WTC11 (cell line): ENCODE data around the gene TNIK. TPM values are rescaled to one million over a fixed set of nuclear protein-coding genes. Genes with fewer than 3 reads are reported as not detected.

Experiments
- ATAC-seq: fragments of 200-7000 bp; cut with Tn5 transposase; 2 replicates; pipeline ENCODE4 v1.10.0; 2021; ENCODE audit warnings: mild to moderate bottlenecking, moderate library complexity
- CTCF ChIA-PET: fragments of 300-600 bp; sonication (Branson Sonifier 250); formaldehyde crosslinking; loops from one replicate; lab custom pipeline; 2021; ENCODE audit warnings: antibody characterized with exemption; lab: Charles Lee
- POLR2A ChIA-PET: fragments of 350-600 bp; sonication (Branson Sonifier 250); formaldehyde crosslinking; loops from one replicate; lab custom pipeline; 2021; ENCODE audit warnings: antibody characterized with exemption; lab: Charles Lee
- DNase-seq: peaks from one replicate; pipeline ENCODE4 v3.0.0; 2021; ENCODE audit warnings: low spot score
- H3K27ac Mint-ChIP-seq: 2 replicates; pipeline ENCODE4 v1.8.0; 2021; ENCODE audit warnings: mixed read lengths
- H3K27me3 Mint-ChIP-seq: 2 replicates; pipeline ENCODE4 v1.8.0; 2021; ENCODE audit warnings: low read depth, mild to moderate bottlenecking, moderate library complexity, mixed read lengths
- H3K36me3 Mint-ChIP-seq: 2 replicates; pipeline ENCODE4 v1.8.0; 2021; ENCODE audit warnings: mixed read lengths
- H3K4me1 Mint-ChIP-seq: 2 replicates; pipeline ENCODE4 v1.8.0; 2022; ENCODE audit warnings: mixed read lengths
- H3K4me3 Mint-ChIP-seq: 2 replicates; pipeline ENCODE4 v1.8.0; 2021; ENCODE audit warnings: mild to moderate bottlenecking, moderate library complexity, mixed read lengths
- H3K9me3 Mint-ChIP-seq: 2 replicates; pipeline ENCODE4 v1.8.0; 2021; ENCODE audit warnings: mixed read lengths
- ATF1 ChIP-seq: sonication (generic); formaldehyde crosslinking; IDR thresholded peaks from 2 replicates; pipeline ENCODE4 v1.8.1; 2023; ENCODE audit warnings: mild to moderate bottlenecking, moderate library complexity, missing genetic modification reagents
- CREM ChIP-seq: sonication (generic); formaldehyde crosslinking; IDR thresholded peaks from 2 replicates; pipeline ENCODE4 v1.8.1; 2022; ENCODE audit warnings: mild to moderate bottlenecking, missing genetic modification reagents, moderate library complexity
- ESRRA ChIP-seq: sonication (generic); formaldehyde crosslinking; IDR thresholded peaks from 2 replicates; pipeline ENCODE4 v1.8.1; 2022; ENCODE audit warnings: mild to moderate bottlenecking, missing genetic modification reagents, borderline replicate concordance
- FOXJ3 ChIP-seq: sonication (generic); formaldehyde crosslinking; IDR thresholded peaks from 2 replicates; pipeline ENCODE4 v1.9.0; 2021; ENCODE audit warnings: missing genetic modification reagents, mild to moderate bottlenecking, borderline replicate concordance
- GRHL2 ChIP-seq: fragments of 250-450 bp; sonication (Bioruptor Pico); IDR thresholded peaks from 2 replicates; pipeline ENCODE4 v1.8.0; 2022; ENCODE audit warnings: mild to moderate bottlenecking, moderate library complexity; ENCODE audit not compliant: insufficient replicate concordance, severe bottlenecking
- OVOL2 ChIP-seq: fragments of 250-450 bp; sonication (Bioruptor Pico); IDR thresholded peaks from 2 replicates; pipeline ENCODE4 v1.9.0; 2021; ENCODE audit warnings: mild to moderate bottlenecking, borderline replicate concordance
- SP1 ChIP-seq: sonication (generic); formaldehyde crosslinking; conservative IDR thresholded peaks from 2 replicates; pipeline ENCODE4 v1.8.1; 2022; ENCODE audit warnings: missing genetic modification reagents
- ZNF396 ChIP-seq: fragments of 250-450 bp; sonication (Bioruptor Pico); IDR thresholded peaks from 2 replicates; pipeline ENCODE4 v1.8.0; 2021; ENCODE audit warnings: mild to moderate bottlenecking, moderate library complexity, borderline replicate concordance
- ZNF416 ChIP-seq: fragments of 250-450 bp; sonication (Bioruptor Pico); IDR thresholded peaks from 2 replicates; pipeline ENCODE4 v1.9.0; 2021; ENCODE audit warnings: mild to moderate bottlenecking, inconsistent platforms
- total RNA-seq: library from RNA; stranded (reverse); gene quantifications from 3 replicates; pipeline ENCODE4 v1.2.3, GENCODE V29; 2021
- TF ChIP-seq, protein P1 (sequence below): fragments of 250-450 bp; sonication (Bioruptor Pico); IDR thresholded peaks from 2 replicates; pipeline ENCODE4 v1.9.0; 2021; ENCODE audit warnings: moderate library complexity, mild to moderate bottlenecking, inconsistent platforms, borderline replicate concordance
- TF ChIP-seq, protein P2 (sequence below): sonication (generic); formaldehyde crosslinking; IDR thresholded peaks from 2 replicates; pipeline ENCODE4 v1.8.1; 2023; ENCODE audit warnings: mild to moderate bottlenecking, missing genetic modification reagents, borderline replicate concordance
- TF ChIP-seq, protein P3 (sequence below): fragments of 250-450 bp; sonication (Bioruptor Pico); IDR thresholded peaks from 2 replicates; pipeline ENCODE4 v1.9.0; 2021; ENCODE audit warnings: mild to moderate bottlenecking
- TF ChIP-seq, protein P4 (sequence below): fragments of 250-450 bp; sonication (Bioruptor Pico); IDR thresholded peaks from 2 replicates; pipeline ENCODE4 v1.9.0; 2021; ENCODE audit warnings: mild to moderate bottlenecking, borderline replicate concordance
- TF ChIP-seq, protein P5 (sequence below): fragments of 250-450 bp; sonication (Bioruptor Pico); IDR thresholded peaks from 2 replicates; pipeline ENCODE4 v1.8.0; 2021; ENCODE audit warnings: mild to moderate bottlenecking
- TF ChIP-seq, protein P6 (sequence below): sonication (generic); formaldehyde crosslinking; IDR thresholded peaks from 2 replicates; pipeline ENCODE4 v1.8.0; 2022; ENCODE audit warnings: missing genetic modification reagents
- TF ChIP-seq, protein P7 (sequence below): sonication (generic); formaldehyde crosslinking; IDR thresholded peaks from 2 replicates; pipeline ENCODE4 v1.8.0; 2023; ENCODE audit warnings: missing genetic modification reagents, mild to moderate bottlenecking, borderline replicate concordance

The TNIK gene
- total RNA-seq, 1 experiment from 2014 or later: 50.3 TPM

DNA sequence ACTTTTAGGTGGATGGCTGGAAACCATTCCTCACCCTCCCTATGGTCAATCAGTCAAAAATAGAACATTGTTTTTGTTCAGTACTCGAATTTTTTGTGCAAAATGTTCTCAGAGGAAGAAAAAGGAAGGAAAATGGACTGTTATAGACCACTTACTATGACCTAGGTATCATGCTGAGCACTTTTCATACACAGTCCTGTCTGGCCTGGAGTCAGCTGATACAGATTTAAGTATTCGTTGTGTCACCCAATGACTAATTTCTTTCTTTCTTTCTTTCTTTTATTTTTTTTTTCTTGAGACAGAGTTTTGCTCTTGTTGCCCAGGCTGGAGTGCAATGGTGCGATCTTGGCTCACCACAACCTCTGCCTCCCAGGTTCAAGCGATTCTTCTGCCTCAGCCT is 29.1 kb upstream of the TNIK start:
- TF ChIP-seq, protein P1, sequence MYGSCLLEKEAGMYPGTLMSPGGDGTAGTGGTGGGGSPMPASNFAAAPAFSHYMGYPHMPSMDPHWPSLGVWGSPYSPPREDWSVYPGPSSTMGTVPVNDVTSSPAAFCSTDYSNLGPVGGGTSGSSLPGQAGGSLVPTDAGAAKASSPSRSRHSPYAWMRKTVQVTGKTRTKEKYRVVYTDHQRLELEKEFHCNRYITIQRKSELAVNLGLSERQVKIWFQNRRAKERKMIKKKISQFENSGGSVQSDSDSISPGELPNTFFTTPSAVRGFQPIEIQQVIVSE (CRISPR knock-in tag): no peak
- TF ChIP-seq FOXJ3 (CRISPR knock-in tag) (no peak), ESRRA (CRISPR knock-in tag) (no peak), OVOL2 (CRISPR knock-in tag) (no peak), ATF1 (CRISPR knock-in tag) (no peak), GRHL2 (CRISPR knock-in tag) (no peak)
- TF ChIP-seq, protein P2, sequence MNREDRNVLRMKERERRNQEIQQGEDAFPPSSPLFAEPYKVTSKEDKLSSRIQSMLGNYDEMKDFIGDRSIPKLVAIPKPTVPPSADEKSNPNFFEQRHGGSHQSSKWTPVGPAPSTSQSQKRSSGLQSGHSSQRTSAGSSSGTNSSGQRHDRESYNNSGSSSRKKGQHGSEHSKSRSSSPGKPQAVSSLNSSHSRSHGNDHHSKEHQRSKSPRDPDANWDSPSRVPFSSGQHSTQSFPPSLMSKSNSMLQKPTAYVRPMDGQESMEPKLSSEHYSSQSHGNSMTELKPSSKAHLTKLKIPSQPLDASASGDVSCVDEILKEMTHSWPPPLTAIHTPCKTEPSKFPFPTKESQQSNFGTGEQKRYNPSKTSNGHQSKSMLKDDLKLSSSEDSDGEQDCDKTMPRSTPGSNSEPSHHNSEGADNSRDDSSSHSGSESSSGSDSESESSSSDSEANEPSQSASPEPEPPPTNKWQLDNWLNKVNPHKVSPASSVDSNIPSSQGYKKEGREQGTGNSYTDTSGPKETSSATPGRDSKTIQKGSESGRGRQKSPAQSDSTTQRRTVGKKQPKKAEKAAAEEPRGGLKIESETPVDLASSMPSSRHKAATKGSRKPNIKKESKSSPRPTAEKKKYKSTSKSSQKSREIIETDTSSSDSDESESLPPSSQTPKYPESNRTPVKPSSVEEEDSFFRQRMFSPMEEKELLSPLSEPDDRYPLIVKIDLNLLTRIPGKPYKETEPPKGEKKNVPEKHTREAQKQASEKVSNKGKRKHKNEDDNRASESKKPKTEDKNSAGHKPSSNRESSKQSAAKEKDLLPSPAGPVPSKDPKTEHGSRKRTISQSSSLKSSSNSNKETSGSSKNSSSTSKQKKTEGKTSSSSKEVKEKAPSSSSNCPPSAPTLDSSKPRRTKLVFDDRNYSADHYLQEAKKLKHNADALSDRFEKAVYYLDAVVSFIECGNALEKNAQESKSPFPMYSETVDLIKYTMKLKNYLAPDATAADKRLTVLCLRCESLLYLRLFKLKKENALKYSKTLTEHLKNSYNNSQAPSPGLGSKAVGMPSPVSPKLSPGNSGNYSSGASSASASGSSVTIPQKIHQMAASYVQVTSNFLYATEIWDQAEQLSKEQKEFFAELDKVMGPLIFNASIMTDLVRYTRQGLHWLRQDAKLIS: no peak
- TF ChIP-seq, protein P3, sequence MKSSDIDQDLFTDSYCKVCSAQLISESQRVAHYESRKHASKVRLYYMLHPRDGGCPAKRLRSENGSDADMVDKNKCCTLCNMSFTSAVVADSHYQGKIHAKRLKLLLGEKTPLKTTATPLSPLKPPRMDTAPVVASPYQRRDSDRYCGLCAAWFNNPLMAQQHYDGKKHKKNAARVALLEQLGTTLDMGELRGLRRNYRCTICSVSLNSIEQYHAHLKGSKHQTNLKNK (CRISPR knock-in tag): no peak
- TF ChIP-seq, protein P4, sequence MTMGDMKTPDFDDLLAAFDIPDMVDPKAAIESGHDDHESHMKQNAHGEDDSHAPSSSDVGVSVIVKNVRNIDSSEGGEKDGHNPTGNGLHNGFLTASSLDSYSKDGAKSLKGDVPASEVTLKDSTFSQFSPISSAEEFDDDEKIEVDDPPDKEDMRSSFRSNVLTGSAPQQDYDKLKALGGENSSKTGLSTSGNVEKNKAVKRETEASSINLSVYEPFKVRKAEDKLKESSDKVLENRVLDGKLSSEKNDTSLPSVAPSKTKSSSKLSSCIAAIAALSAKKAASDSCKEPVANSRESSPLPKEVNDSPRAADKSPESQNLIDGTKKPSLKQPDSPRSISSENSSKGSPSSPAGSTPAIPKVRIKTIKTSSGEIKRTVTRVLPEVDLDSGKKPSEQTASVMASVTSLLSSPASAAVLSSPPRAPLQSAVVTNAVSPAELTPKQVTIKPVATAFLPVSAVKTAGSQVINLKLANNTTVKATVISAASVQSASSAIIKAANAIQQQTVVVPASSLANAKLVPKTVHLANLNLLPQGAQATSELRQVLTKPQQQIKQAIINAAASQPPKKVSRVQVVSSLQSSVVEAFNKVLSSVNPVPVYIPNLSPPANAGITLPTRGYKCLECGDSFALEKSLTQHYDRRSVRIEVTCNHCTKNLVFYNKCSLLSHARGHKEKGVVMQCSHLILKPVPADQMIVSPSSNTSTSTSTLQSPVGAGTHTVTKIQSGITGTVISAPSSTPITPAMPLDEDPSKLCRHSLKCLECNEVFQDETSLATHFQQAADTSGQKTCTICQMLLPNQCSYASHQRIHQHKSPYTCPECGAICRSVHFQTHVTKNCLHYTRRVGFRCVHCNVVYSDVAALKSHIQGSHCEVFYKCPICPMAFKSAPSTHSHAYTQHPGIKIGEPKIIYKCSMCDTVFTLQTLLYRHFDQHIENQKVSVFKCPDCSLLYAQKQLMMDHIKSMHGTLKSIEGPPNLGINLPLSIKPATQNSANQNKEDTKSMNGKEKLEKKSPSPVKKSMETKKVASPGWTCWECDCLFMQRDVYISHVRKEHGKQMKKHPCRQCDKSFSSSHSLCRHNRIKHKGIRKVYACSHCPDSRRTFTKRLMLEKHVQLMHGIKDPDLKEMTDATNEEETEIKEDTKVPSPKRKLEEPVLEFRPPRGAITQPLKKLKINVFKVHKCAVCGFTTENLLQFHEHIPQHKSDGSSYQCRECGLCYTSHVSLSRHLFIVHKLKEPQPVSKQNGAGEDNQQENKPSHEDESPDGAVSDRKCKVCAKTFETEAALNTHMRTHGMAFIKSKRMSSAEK: no peak
- TF ChIP-seq, protein P5, sequence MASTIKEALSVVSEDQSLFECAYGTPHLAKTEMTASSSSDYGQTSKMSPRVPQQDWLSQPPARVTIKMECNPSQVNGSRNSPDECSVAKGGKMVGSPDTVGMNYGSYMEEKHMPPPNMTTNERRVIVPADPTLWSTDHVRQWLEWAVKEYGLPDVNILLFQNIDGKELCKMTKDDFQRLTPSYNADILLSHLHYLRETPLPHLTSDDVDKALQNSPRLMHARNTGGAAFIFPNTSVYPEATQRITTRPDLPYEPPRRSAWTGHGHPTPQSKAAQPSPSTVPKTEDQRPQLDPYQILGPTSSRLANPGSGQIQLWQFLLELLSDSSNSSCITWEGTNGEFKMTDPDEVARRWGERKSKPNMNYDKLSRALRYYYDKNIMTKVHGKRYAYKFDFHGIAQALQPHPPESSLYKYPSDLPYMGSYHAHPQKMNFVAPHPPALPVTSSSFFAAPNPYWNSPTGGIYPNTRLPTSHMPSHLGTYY (CRISPR knock-in tag): no peak
- no peak overlapping the region for H3K4me3 Mint-ChIP-seq
- CTCF ChIA-PET: interaction anchor here (1.5 kb wide), 1 partner anchor 10 kb away, joined by 3 read pairs; no protein-coding TSS in a partner anchor

DNA sequence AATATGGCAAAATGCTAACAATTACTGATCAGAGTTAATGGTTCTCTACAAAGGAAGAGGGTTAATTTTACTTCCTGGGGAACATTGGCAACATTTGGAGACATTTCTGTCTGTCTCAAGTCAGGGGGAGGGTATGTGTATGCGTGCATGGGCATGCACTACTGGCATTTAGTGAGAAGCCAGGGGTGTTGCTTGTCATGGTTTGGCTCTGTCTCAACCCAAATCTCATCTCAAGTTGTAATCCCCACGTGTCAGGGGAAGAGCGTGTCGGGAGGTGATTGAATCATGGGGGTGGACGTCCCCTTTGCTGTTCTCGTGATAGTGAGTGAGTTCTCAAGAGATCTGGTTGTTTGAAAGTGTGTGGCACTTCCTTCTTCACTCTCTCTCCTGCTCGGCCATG is 28.3 kb upstream of the TNIK start:
- Mint-ChIP-seq H3K27me3 (no peaks in the 10 kb centered on the region), H3K36me3 (no peaks in the 10 kb centered on the region), H3K4me1 (no peaks in the 10 kb centered on the region), H3K9me3 (no peaks in the 10 kb centered on the region), H3K4me3 (no peak overlapping the region), H3K27ac (no peak overlapping the region)
- DNase-seq (no peak), ATAC-seq (no peak)
- POLR2A ChIA-PET: no interaction called here
- CTCF ChIA-PET: no interaction called here
- TF ChIP-seq, protein P6, sequence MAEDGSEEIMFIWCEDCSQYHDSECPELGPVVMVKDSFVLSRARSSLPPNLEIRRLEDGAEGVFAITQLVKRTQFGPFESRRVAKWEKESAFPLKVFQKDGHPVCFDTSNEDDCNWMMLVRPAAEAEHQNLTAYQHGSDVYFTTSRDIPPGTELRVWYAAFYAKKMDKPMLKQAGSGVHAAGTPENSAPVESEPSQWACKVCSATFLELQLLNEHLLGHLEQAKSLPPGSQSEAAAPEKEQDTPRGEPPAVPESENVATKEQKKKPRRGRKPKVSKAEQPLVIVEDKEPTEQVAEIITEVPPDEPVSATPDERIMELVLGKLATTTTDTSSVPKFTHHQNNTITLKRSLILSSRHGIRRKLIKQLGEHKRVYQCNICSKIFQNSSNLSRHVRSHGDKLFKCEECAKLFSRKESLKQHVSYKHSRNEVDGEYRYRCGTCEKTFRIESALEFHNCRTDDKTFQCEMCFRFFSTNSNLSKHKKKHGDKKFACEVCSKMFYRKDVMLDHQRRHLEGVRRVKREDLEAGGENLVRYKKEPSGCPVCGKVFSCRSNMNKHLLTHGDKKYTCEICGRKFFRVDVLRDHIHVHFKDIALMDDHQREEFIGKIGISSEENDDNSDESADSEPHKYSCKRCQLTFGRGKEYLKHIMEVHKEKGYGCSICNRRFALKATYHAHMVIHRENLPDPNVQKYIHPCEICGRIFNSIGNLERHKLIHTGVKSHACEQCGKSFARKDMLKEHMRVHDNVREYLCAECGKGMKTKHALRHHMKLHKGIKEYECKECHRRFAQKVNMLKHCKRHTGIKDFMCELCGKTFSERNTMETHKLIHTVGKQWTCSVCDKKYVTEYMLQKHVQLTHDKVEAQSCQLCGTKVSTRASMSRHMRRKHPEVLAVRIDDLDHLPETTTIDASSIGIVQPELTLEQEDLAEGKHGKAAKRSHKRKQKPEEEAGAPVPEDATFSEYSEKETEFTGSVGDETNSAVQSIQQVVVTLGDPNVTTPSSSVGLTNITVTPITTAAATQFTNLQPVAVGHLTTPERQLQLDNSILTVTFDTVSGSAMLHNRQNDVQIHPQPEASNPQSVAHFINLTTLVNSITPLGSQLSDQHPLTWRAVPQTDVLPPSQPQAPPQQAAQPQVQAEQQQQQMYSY: no peak
- no peak for TF ChIP-seq ZNF416
- TF ChIP-seq CREM (CRISPR knock-in tag): no peak
- TF ChIP-seq, protein P7, sequence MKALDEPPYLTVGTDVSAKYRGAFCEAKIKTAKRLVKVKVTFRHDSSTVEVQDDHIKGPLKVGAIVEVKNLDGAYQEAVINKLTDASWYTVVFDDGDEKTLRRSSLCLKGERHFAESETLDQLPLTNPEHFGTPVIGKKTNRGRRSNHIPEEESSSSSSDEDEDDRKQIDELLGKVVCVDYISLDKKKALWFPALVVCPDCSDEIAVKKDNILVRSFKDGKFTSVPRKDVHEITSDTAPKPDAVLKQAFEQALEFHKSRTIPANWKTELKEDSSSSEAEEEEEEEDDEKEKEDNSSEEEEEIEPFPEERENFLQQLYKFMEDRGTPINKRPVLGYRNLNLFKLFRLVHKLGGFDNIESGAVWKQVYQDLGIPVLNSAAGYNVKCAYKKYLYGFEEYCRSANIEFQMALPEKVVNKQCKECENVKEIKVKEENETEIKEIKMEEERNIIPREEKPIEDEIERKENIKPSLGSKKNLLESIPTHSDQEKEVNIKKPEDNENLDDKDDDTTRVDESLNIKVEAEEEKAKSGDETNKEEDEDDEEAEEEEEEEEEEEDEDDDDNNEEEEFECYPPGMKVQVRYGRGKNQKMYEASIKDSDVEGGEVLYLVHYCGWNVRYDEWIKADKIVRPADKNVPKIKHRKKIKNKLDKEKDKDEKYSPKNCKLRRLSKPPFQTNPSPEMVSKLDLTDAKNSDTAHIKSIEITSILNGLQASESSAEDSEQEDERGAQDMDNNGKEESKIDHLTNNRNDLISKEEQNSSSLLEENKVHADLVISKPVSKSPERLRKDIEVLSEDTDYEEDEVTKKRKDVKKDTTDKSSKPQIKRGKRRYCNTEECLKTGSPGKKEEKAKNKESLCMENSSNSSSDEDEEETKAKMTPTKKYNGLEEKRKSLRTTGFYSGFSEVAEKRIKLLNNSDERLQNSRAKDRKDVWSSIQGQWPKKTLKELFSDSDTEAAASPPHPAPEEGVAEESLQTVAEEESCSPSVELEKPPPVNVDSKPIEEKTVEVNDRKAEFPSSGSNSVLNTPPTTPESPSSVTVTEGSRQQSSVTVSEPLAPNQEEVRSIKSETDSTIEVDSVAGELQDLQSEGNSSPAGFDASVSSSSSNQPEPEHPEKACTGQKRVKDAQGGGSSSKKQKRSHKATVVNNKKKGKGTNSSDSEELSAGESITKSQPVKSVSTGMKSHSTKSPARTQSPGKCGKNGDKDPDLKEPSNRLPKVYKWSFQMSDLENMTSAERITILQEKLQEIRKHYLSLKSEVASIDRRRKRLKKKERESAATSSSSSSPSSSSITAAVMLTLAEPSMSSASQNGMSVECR (CRISPR knock-in tag): no peak
- no peak for TF ChIP-seq SP1 (CRISPR knock-in tag)
- no peak for TF ChIP-seq ZNF396 (CRISPR knock-in tag)

More for the DNA sequence above, 29.1 kb upstream of the TNIK start:
- ATAC-seq (no peak), DNase-seq (no peak)
- Mint-ChIP-seq H3K9me3 (no peaks in the 10 kb centered on the region), H3K27ac (no peak overlapping the region), H3K36me3 (no peaks in the 10 kb centered on the region), H3K27me3 (no peaks in the 10 kb centered on the region), H3K4me1 (no peaks in the 10 kb centered on the region)
- POLR2A ChIA-PET: no interaction called here
